GM13976 (cell line): ENCODE results near the gene CLASRP.
"Not testable (repeated sequence)": the region's sequence is repeated elsewhere in the genome, so short reads cannot be mapped to it uniquely, and the experiment has no call there.

Source experiments
- DNase-seq: peaks from one replicate; pipeline ENCODE4 v3.0.0; 2012; ENCODE audit warnings: low spot score
- CTCF ChIP-seq: IDR thresholded peaks from 2 replicates; pipeline ENCODE4 v1.5.1; 2012; ENCODE audit warnings: borderline replicate concordance, mild to moderate bottlenecking; ENCODE audit not compliant: insufficient read depth; ENCODE audit errors: extremely low read depth, missing control alignments, control extremely low read depth
- in situ Hi-C: fragments of 300-500 bp; cut with MboI; formaldehyde crosslinking; loops from one replicate; pipeline ENCODE4 v1.12.0; 2022; ENCODE audit warnings: low sequenced_read_pairs, mixed read lengths, inconsistent platforms; ENCODE audit not compliant: unreplicated experiment

The CLASRP gene

GRCh38 chr19:45113628-45114027 is 74.8 kb downstream of the CLASRP start:
- in situ Hi-C loops = no loop called here
- DNase-seq = no peak
- no peak for TF ChIP-seq CTCF

- in situ Hi-C loops = no loop called here
These were observed 75.3 kb downstream of the CLASRP start for GRCh38 chr19:45114116-45114515.

GRCh38 chr19:45115809-45116615 is 77.2 kb downstream of the CLASRP start:
- no peak for DNase-seq
- in situ Hi-C loops = no loop called here
- TF ChIP-seq CTCF = no peak

More at GRCh38 chr19:45114116-45114515, 75.3 kb downstream of the CLASRP start:
- TF ChIP-seq CTCF = no peak
- no peak for DNase-seq

- DNase-seq = peak; percentile 82
- no peak for TF ChIP-seq CTCF
- in situ Hi-C loops = no loop called here
These were observed 78.3 kb downstream of the CLASRP start for GRCh38 chr19:45117167-45117594.

GRCh38 chr19:45117671-45118070 is 78.8 kb downstream of the CLASRP start:
- no peak for TF ChIP-seq CTCF
- in situ Hi-C loops = no loop called here
- DNase-seq = no peak

GRCh38 chr19:45118106-45118505 is 79.3 kb downstream of the CLASRP start:
- in situ Hi-C loops = no loop called here
- TF ChIP-seq CTCF = no peak
- no peak for DNase-seq

GRCh38 chr19:45118591-45119355 is 79.9 kb downstream of the CLASRP start:
- peak; percentile 74 for DNase-seq
- in situ Hi-C loops = not testable (repeated sequence)
